GM18517 (cell line): ENCODE results near the gene SLC16A6.
"Not testable (repeated sequence)": the region's sequence is repeated elsewhere in the genome, so short reads cannot be mapped to it uniquely, and the experiment has no call there.

Experiments used
- ATAC-seq: cut with Tn5 transposase; IDR thresholded peaks from one replicate; pipeline ENCODE4 v1.9.1; 2021; ENCODE audit warnings: mild to moderate bottlenecking, moderate library complexity; ENCODE audit not compliant: unreplicated experiment

SLC16A6 gene

GRCh38 chr17:68314916-68315535 is 24.1 kb upstream of the SLC16A6 start:
- no peak for ATAC-seq

GRCh38 chr17:68310152-68310551 is 19.2 kb upstream of the SLC16A6 start:
- ATAC-seq: no peak

GRCh38 chr17:68309066-68309670 is 18.2 kb upstream of the SLC16A6 start:
- ATAC-seq: not testable (repeated sequence)

- ATAC-seq: not testable (repeated sequence)
These were observed 17.6 kb upstream of the SLC16A6 start for GRCh38 chr17:68308486-68308885.

GRCh38 chr17:68307443-68307842 is 16.5 kb upstream of the SLC16A6 start:
- no peak for ATAC-seq

- no peak for ATAC-seq
These were observed 15.9 kb upstream of the SLC16A6 start for GRCh38 chr17:68306819-68307218.

- ATAC-seq: no peak
These were observed 14.2 kb upstream of the SLC16A6 start for GRCh38 chr17:68305142-68305541.

GRCh38 chr17:68304706-68305105 is 13.8 kb upstream of the SLC16A6 start:
- no peak for ATAC-seq

GRCh38 chr17:68302666-68303065 is 11.7 kb upstream of the SLC16A6 start:
- ATAC-seq: no peak

GRCh38 chr17:68302066-68302564 is 11.2 kb upstream of the SLC16A6 start:
- ATAC-seq: no peak

GRCh38 chr17:68301438-68301959 is 10.6 kb upstream of the SLC16A6 start:
- no peak for ATAC-seq

GRCh38 chr17:68299817-68300216 is 8.9 kb upstream of the SLC16A6 start:
- no peak for ATAC-seq

- ATAC-seq: no peak
These were observed 7.7 kb upstream of the SLC16A6 start for GRCh38 chr17:68298601-68299000.

- no peak for ATAC-seq
These were observed 6.3 kb upstream of the SLC16A6 start for GRCh38 chr17:68297195-68297594.

GRCh38 chr17:68296217-68297191 is 5.6 kb upstream of the SLC16A6 start:
- ATAC-seq: no peak

GRCh38 chr17:68295086-68295485 is 4.2 kb upstream of the SLC16A6 start:
- no peak for ATAC-seq

- ATAC-seq: no peak
These were observed 3.7 kb upstream of the SLC16A6 start for GRCh38 chr17:68294617-68295016.

- ATAC-seq: no peak
These were observed 3.2 kb upstream of the SLC16A6 start for GRCh38 chr17:68294196-68294555.

GRCh38 chr17:68293490-68294195 is 2.7 kb upstream of the SLC16A6 start:
- no peak for ATAC-seq

GRCh38 chr17:68292689-68293040 is 1.7 kb upstream of the SLC16A6 start:
- no peak for ATAC-seq
